Lower lobe of right lung (tissue), 2 donors: ENCODE data around the gene DYRK1A. TPM values are rescaled to one million over a fixed set of nuclear protein-coding genes. Genes with fewer than 3 reads are reported as not detected.

ENCODE experiments used
- ATAC-seq, 2 donors: fragments of 200-7000 bp; cut with Tn5 transposase; one replicate each; pipeline ENCODE4 v1.9.1; 2020 to 2022; ENCODE audit warnings: mild to moderate bottlenecking in 2 of 2, moderate library complexity in 2 of 2
- DNase-seq: peaks from one replicate; pipeline ENCODE4 v3.0.0-alpha.2; 2020
- H3K27ac ChIP-seq: fragments of 200-600 bp; one replicate; pipeline ENCODE4 v1.8.0; 2022
- H3K27me3 ChIP-seq: fragments of 200-600 bp; one replicate; pipeline ENCODE4 v1.8.0; 2022; ENCODE audit warnings: low read depth
- H3K36me3 ChIP-seq: fragments of 200-600 bp; one replicate; pipeline ENCODE4 v1.8.0; 2022; ENCODE audit warnings: mild to moderate bottlenecking
- H3K4me1 ChIP-seq: fragments of 200-600 bp; one replicate; pipeline ENCODE4 v1.8.0; 2022
- H3K4me3 ChIP-seq: fragments of 200-600 bp; one replicate; pipeline ENCODE4 v1.8.0; 2022; ENCODE audit warnings: mild to moderate bottlenecking
- H3K9me3 ChIP-seq: fragments of 200-600 bp; one replicate; pipeline ENCODE4 v1.8.0; 2022
- CTCF ChIP-seq: fragments of 200-600 bp; IDR thresholded peaks from one replicate; pipeline ENCODE4 v1.8.0; 2022; ENCODE audit warnings: antibody characterized with exemption, mild to moderate bottlenecking
- intact Hi-C: fragments of 100-400 bp; cut with DNase I; formaldehyde crosslinking; loops from one replicate; pipeline ENCODE4 v1.11.0; 2022
- total RNA-seq: library from RNA; stranded (reverse); fragmentation: NEBNext Ultra II Directional; extraction: Animal tissue kit (Norgen Biotek cat#: 25700); gene quantifications from one replicate; pipeline ENCODE4 v1.2.1, GENCODE V29; 2021
- donor health status: DM: no; HTN: yes; CAD: no; lungs with severe emphysema.

Gene DYRK1A
- total RNA-seq, 1 donor from 2014 or later = 67.7 TPM

- intact Hi-C loops = no loop called here
- peak in 1 of 2 donors; percentile 34 for ATAC-seq
- TF ChIP-seq CTCF = no peak
Observed at GRCh38 chr21:37484535-37485474, 118.2 kb downstream of the DYRK1A start.

GRCh38 chr21:37489553-37489952, 123.0 kb downstream of the DYRK1A start:
- no peaks in the 10 kb centered on the region for H3K27me3 ChIP-seq
- H3K36me3 ChIP-seq = peaks cover 62% of the 10 kb centered on the region
- H3K27ac ChIP-seq = no peak overlapping the region
- TF ChIP-seq CTCF = no peak
- H3K4me1 ChIP-seq = no peaks in the 10 kb centered on the region
- intact Hi-C loops = no loop called here
- no peaks in the 10 kb centered on the region for H3K9me3 ChIP-seq
- ATAC-seq = no peak
- no peak overlapping the region for H3K4me3 ChIP-seq
- no peak for DNase-seq

More at GRCh38 chr21:37484535-37485474, 118.2 kb downstream of the DYRK1A start:
- H3K4me3 ChIP-seq = no peak overlapping the region
- no peaks in the 10 kb centered on the region for H3K9me3 ChIP-seq
- H3K4me1 ChIP-seq = no peaks in the 10 kb centered on the region
- peaks cover 60% of the 10 kb centered on the region for H3K36me3 ChIP-seq
- DNase-seq = no peak
- H3K27ac ChIP-seq = no peak overlapping the region
- no peaks in the 10 kb centered on the region for H3K27me3 ChIP-seq

GRCh38 chr21:37490084-37490483, 123.5 kb downstream of the DYRK1A start:
- ATAC-seq (no peak), DNase-seq (no peak)
- no peaks in the 10 kb centered on the region for H3K9me3 ChIP-seq
- intact Hi-C loops = no loop called here
- no peaks in the 10 kb centered on the region for H3K4me1 ChIP-seq
- H3K36me3 ChIP-seq = peaks cover 63% of the 10 kb centered on the region
- no peak overlapping the region for H3K27ac ChIP-seq
- no peaks in the 10 kb centered on the region for H3K27me3 ChIP-seq
- no peak overlapping the region for H3K4me3 ChIP-seq
- TF ChIP-seq CTCF = no peak

GRCh38 chr21:37496972-37497371, 130.4 kb downstream of the DYRK1A start:
- DNase-seq = no peak
- H3K9me3 ChIP-seq = no peaks in the 10 kb centered on the region
- H3K27ac ChIP-seq = no peak overlapping the region
- H3K4me3 ChIP-seq = no peak overlapping the region
- no peaks in the 10 kb centered on the region for H3K27me3 ChIP-seq
- peaks cover 74% of the 10 kb centered on the region for H3K36me3 ChIP-seq
- intact Hi-C loops = no loop called here
- no peak for ATAC-seq
- TF ChIP-seq CTCF = peak; percentile 22
- no peaks in the 10 kb centered on the region for H3K4me1 ChIP-seq

- H3K27ac ChIP-seq = no peak overlapping the region
- H3K4me3 ChIP-seq = no peak overlapping the region
- DNase-seq = no peak
- no peaks in the 10 kb centered on the region for H3K9me3 ChIP-seq
- ATAC-seq = no peak
- peaks cover 62% of the 10 kb centered on the region for H3K36me3 ChIP-seq
- intact Hi-C loops = no loop called here
- TF ChIP-seq CTCF = no peak
- H3K27me3 ChIP-seq = no peaks in the 10 kb centered on the region
- no peaks in the 10 kb centered on the region for H3K4me1 ChIP-seq
Observed at GRCh38 chr21:37498664-37499063, 132.1 kb downstream of the DYRK1A start.
